ENCODE data around the gene ZNF367. TPM values are rescaled to one million over a fixed set of nuclear protein-coding genes. Genes with fewer than 3 reads are reported as not detected.

ZNF367 gene
- 10 to 100 TPM; 29.3 to 30.1 TPM for total RNA-seq

GRCh38 chr9:96418083-96418919 is at the start of gene ZNF367:
Gene ZNF367 (minus strand): TSS chr9:96418370. CDS start chr9:96418032, 338 bp downstream.
- Mint-ChIP-seq H3K4me3 (peak within 1 kb of the TSS; percentile 93), H3K27ac (peak within 1 kb of the TSS; percentile 91), H3K36me3 (ENCODE audit: low read depth) (peaks cover 20% of the 10 kb centered on the region), H3K9me3 (no peaks in the 10 kb centered on the region), H3K4me1 (ENCODE audit: low read depth) (peaks cover 41% of the 10 kb centered on the region), H3K27me3 (no peaks in the 10 kb centered on the region)
- CTCF ChIA-PET: no interaction called here
- TF ChIP-seq CTCF (IDR thresholded peaks at IDR 0.05): no peak
- intact Hi-C loops (cut with micrococcal nuclease): no loop called here
- POLR2A ChIA-PET: interaction anchor here (1.0 kb wide), 1 partner anchor 149 kb away, joined by 3 read pairs; no protein-coding TSS in a partner anchor
- DNase-seq: peak; percentile 96
- peak; percentile 82 for ATAC-seq

GRCh38 chr9:96467784-96468183 is 49.6 kb upstream of the ZNF367 start:
- H3K27ac Mint-ChIP-seq: no peak overlapping the region
- POLR2A ChIA-PET: interaction anchor here (0.7 to 0.8 kb wide), 2 partner anchors 10 to 117 kb away, joined by 3 read pairs; no protein-coding TSS in a partner anchor
- H3K4me1 Mint-ChIP-seq (ENCODE audit: low read depth): no peaks in the 10 kb centered on the region
- no peak for DNase-seq
- H3K4me3 Mint-ChIP-seq: no peak overlapping the region
- intact Hi-C loops (cut with micrococcal nuclease): no loop called here
- H3K27me3 Mint-ChIP-seq: no peaks in the 10 kb centered on the region
- CTCF ChIA-PET: interaction anchor here (1.6 kb wide), 2 partner anchors 10 to 15 kb away, joined by 3 to 7 read pairs; no protein-coding TSS in a partner anchor
- no peak for TF ChIP-seq CTCF (IDR thresholded peaks at IDR 0.05)
- peaks cover 16% of the 10 kb centered on the region for H3K36me3 Mint-ChIP-seq (ENCODE audit: low read depth)
- H3K9me3 Mint-ChIP-seq: no peaks in the 10 kb centered on the region
- no peak for ATAC-seq

- Mint-ChIP-seq H3K4me1 (ENCODE audit: low read depth) (peaks cover 3% of the 10 kb centered on the region), H3K27me3 (no peaks in the 10 kb centered on the region), H3K4me3 (no peak overlapping the region), H3K9me3 (no peaks in the 10 kb centered on the region), H3K27ac (no peak overlapping the region), H3K36me3 (ENCODE audit: low read depth) (peaks cover 11% of the 10 kb centered on the region)
- no peak for TF ChIP-seq CTCF (IDR thresholded peaks at IDR 0.05)
- no peak for DNase-seq
- intact Hi-C loops (cut with micrococcal nuclease): no loop called here
- no peak for ATAC-seq
- POLR2A ChIA-PET: no interaction called here
- CTCF ChIA-PET: no interaction called here
Observed at GRCh38 chr9:96464426-96464825, 46.3 kb upstream of the ZNF367 start.

GRCh38 chr9:96462541-96462940 is 44.4 kb upstream of the ZNF367 start:
- no peaks in the 10 kb centered on the region for H3K9me3 Mint-ChIP-seq
- peaks cover 13% of the 10 kb centered on the region for H3K36me3 Mint-ChIP-seq (ENCODE audit: low read depth)
- H3K27me3 Mint-ChIP-seq: no peaks in the 10 kb centered on the region
- no peak overlapping the region for H3K4me3 Mint-ChIP-seq
- ChIA-PET POLR2A (no interaction called here), CTCF (interaction anchor here (1.9 kb wide), 1 partner anchor 21 kb away, joined by 5 read pairs; no protein-coding TSS in a partner anchor)
- ATAC-seq (no peak), DNase-seq (no peak)
- H3K27ac Mint-ChIP-seq: no peak overlapping the region
- H3K4me1 Mint-ChIP-seq (ENCODE audit: low read depth): peaks cover 10% of the 10 kb centered on the region
- intact Hi-C loops (cut with micrococcal nuclease): no loop called here
- no peak for TF ChIP-seq CTCF (IDR thresholded peaks at IDR 0.05)

GRCh38 chr9:96461336-96461735 is 43.2 kb upstream of the ZNF367 start:
- TF ChIP-seq CTCF (IDR thresholded peaks at IDR 0.05): no peak
- DNase-seq (no peak), ATAC-seq (no peak)
- POLR2A ChIA-PET: no interaction called here
- no peak overlapping the region for H3K27ac Mint-ChIP-seq
- H3K9me3 Mint-ChIP-seq: no peaks in the 10 kb centered on the region
- H3K36me3 Mint-ChIP-seq (ENCODE audit: low read depth): peaks cover 10% of the 10 kb centered on the region
- peaks cover 10% of the 10 kb centered on the region for H3K4me1 Mint-ChIP-seq (ENCODE audit: low read depth)
- CTCF ChIA-PET: interaction anchor here (0.6 to 1.9 kb wide), 2 partner anchors 19 to 189 kb away, joined by 3 to 5 read pairs; no protein-coding TSS in a partner anchor
- no peaks in the 10 kb centered on the region for H3K27me3 Mint-ChIP-seq
- no peak overlapping the region for H3K4me3 Mint-ChIP-seq
- intact Hi-C loops (cut with micrococcal nuclease): no loop called here

All from activated CD8-positive, alpha-beta T cell treated with anti-CD3 and anti-CD28 coated beads for 36 hours (primary cell).